HepG2 (cell line): ENCODE results near the gene CRKL. TPM values are rescaled to one million over a fixed set of nuclear protein-coding genes. Genes with fewer than 3 reads are reported as not detected.
A peak's percentile ranks its signal among the peaks of the same experiment; 100 is the strongest.

Experiments used
- HNF1A ChIP-seq, 2 experiments: sonication (generic) in 1 of 2; formaldehyde crosslinking in 1 of 2; IDR thresholded peaks; 2 replicates each; pipeline versions ENCODE4 v1.4.0 to v1.6.1; 2016 to 2020; ENCODE audit warnings: borderline replicate concordance in 1 of 2, low read depth in 1 of 2, mild to moderate bottlenecking in 1 of 2, missing genetic modification reagents in 1 of 2
- HNRNPL ChIP-seq: fragments of 200-400 bp; formaldehyde crosslinking; IDR thresholded peaks from 2 replicates; pipeline ENCODE4 v1.6.1; 2017; ENCODE audit warnings: mild to moderate bottlenecking, low read depth, low read length
- HOXA7 ChIP-seq: sonication (generic); formaldehyde crosslinking; IDR thresholded peaks from 2 replicates; pipeline ENCODE4 v1.8.1; 2022; ENCODE audit warnings: mild to moderate bottlenecking, missing genetic modification reagents, moderate library complexity
- IRF2 ChIP-seq: IDR thresholded peaks from 2 replicates; pipeline ENCODE4 v1.6.1; 2018; ENCODE audit warnings: missing genetic modification reagents, missing compliant biosample characterization
- IRF9 ChIP-seq: sonication (generic); formaldehyde crosslinking; IDR thresholded peaks from 2 replicates; pipeline ENCODE4 v1.8.0; 2022; ENCODE audit warnings: missing genetic modification reagents, mild to moderate bottlenecking, borderline replicate concordance
- NFATC3 ChIP-seq: sonication (generic); formaldehyde crosslinking; IDR thresholded peaks from 2 replicates; pipeline ENCODE4 v1.5.1; 2020; ENCODE audit warnings: mild to moderate bottlenecking, missing genetic modification reagents
- NR2C2 ChIP-seq: sonication (generic); formaldehyde crosslinking; IDR thresholded peaks from 2 replicates; pipeline ENCODE4 v1.4.0; 2020; ENCODE audit warnings: missing genetic modification reagents, mild to moderate bottlenecking, moderate library complexity, borderline replicate concordance
- NR2F2 ChIP-seq: IDR thresholded peaks from 2 replicates; pipeline ENCODE4 v1.6.1; 2012; ENCODE audit warnings: low read depth, inconsistent platforms, borderline replicate concordance
- NRL ChIP-seq: sonication (generic); formaldehyde crosslinking; IDR thresholded peaks from 2 replicates; pipeline ENCODE4 v1.5.0; 2020; ENCODE audit warnings: missing genetic modification reagents, mild to moderate bottlenecking, moderate library complexity, borderline replicate concordance
- PTBP1 ChIP-seq: fragments of 200-400 bp; formaldehyde crosslinking; IDR thresholded peaks from 2 replicates; pipeline ENCODE4 v1.6.1; 2018; ENCODE audit warnings: low read length, low read depth; ENCODE audit not compliant: poor library complexity, severe bottlenecking
- SCMH1 ChIP-seq: sonication (generic); formaldehyde crosslinking; IDR thresholded peaks from 2 replicates; pipeline ENCODE4 v1.9.0; 2021; ENCODE audit warnings: missing genetic modification reagents, mild to moderate bottlenecking, borderline replicate concordance
- SMARCC2 ChIP-seq: fragments of 450-650 bp; IDR thresholded peaks from 2 replicates; pipeline ENCODE4 v1.6.1; 2017; ENCODE audit warnings: antibody characterized with exemption, mild to moderate bottlenecking
- SMC3 ChIP-seq: IDR thresholded peaks from 2 replicates; pipeline ENCODE4 v1.6.1; 2011; ENCODE audit warnings: low read length, improper control_type of control experiment
- ZBTB25 ChIP-seq: IDR thresholded peaks from 2 replicates; pipeline ENCODE4 v1.6.1; 2018; ENCODE audit warnings: missing genetic modification reagents
- ZC3H4 ChIP-seq: sonication (generic); formaldehyde crosslinking; IDR thresholded peaks from 2 replicates; pipeline ENCODE4 v1.4.0; 2020; ENCODE audit warnings: missing genetic modification reagents, borderline replicate concordance
- ZNF282 ChIP-seq: fragments of 450-650 bp; IDR thresholded peaks from 2 replicates; pipeline ENCODE4 v1.6.1; 2018; ENCODE audit not compliant: partially characterized antibody
- ZNF326 ChIP-seq: sonication (generic); formaldehyde crosslinking; IDR thresholded peaks from 2 replicates; pipeline ENCODE4 v1.4.0; 2020; ENCODE audit warnings: missing genetic modification reagents, borderline replicate concordance
- ZNF382 ChIP-seq: sonication (generic); formaldehyde crosslinking; IDR thresholded peaks from 2 replicates; pipeline ENCODE4 v1.5.0; 2020; ENCODE audit warnings: missing genetic modification reagents, mild to moderate bottlenecking, borderline replicate concordance
- ZNF639 ChIP-seq: conservative IDR thresholded peaks from 2 replicates; pipeline ENCODE4 v1.6.1; 2018; ENCODE audit warnings: missing genetic modification reagents
- ZNF704 ChIP-seq: sonication (generic); formaldehyde crosslinking; IDR thresholded peaks from 2 replicates; pipeline ENCODE4 v1.8.1; 2023; ENCODE audit warnings: mild to moderate bottlenecking, inconsistent platforms, moderate library complexity, missing genetic modification reagents, borderline replicate concordance
- polyA plus RNA-seq, 8 experiments: library from polyadenylated mRNA; depleted of rRNA in 3 of 8; stranded (reverse) in 7 of 8; unstranded in 1 of 8; fragments of >200 nt; fragmentation: Illumina TruSeq in 4 of 8; extraction: Trizol in 4 of 8; gene quantifications; 2 replicates each; pipeline versions ENCODE4 v1.2.1 to v1.2.3, GENCODE V29; 2011 to 2016; ENCODE audit warnings: low read depth in 4 of 8, missing spikeins in 1 of 8, mixed read lengths in 1 of 8; ENCODE audit not compliant: insufficient read depth in 1 of 8
- total RNA-seq, 5 experiments: library from RNA; depleted of rRNA; stranded (reverse); fragments of >200 nt; fragmentation: Illumina TruSeq; extraction: Trizol; gene quantifications; 2 replicates each; pipeline ENCODE4 v1.2.3, GENCODE V29; 2016; ENCODE audit warnings: low read depth in 1 of 5

The CRKL gene
- total and polyA plus RNA-seq, 2 of the 13 experiments (the other 11 are each of a cell fraction or from before 2014, with no cell fraction given), result 37.4 to 60.6 TPM

- TF ChIP-seq IRF9 (CRISPR knock-in tag) (no peak), ZNF382 (CRISPR knock-in tag) (no peak), SMARCC2 (no peak), PTBP1 (no peak), SMC3 (no peak), NR2F2 (no peak), IRF2 (peak; percentile 81), SCMH1 (CRISPR knock-in tag) (no peak), ZNF704 (no peak), ZC3H4 (CRISPR knock-in tag) (no peak), NFATC3 (no peak), ZNF282 (no peak), ZBTB25 (CRISPR knock-in tag) (no peak), HOXA7 (CRISPR knock-in tag) (no peak), ZNF639 (0 out of 2 replicates have a peak, but pooled peaks have one; percentile 20), NRL (CRISPR knock-in tag) (no peak), ZNF326 (CRISPR knock-in tag) (no peak), NR2C2 (CRISPR knock-in tag) (no peak), HNRNPL (no peak), HNF1A (IDR thresholded peaks at IDR 0.05; ENCODE audit: low read depth) (peak; percentile 53; the same call in 1 of the 2 replicates), HNF1A (CRISPR knock-in tag; IDR thresholded peaks at IDR 0.05; ENCODE audit: borderline replicate concordance) (peak; percentile 39; the same call in 1 of the 2 replicates)
Measured at GRCh38 chr22:20949698-20950183, 32.5 kb downstream of the CRKL start (continued).
